GM18520 (cell line): ENCODE results near the gene TMEM116.
"Not testable (repeated sequence)": the region's sequence is repeated elsewhere in the genome, so short reads cannot be mapped to it uniquely, and the experiment has no call there.

Experiments used
- ATAC-seq: cut with Tn5 transposase; IDR thresholded peaks from one replicate; pipeline ENCODE4 v1.9.1; 2021; ENCODE audit not compliant: unreplicated experiment

TMEM116 gene

DNA sequence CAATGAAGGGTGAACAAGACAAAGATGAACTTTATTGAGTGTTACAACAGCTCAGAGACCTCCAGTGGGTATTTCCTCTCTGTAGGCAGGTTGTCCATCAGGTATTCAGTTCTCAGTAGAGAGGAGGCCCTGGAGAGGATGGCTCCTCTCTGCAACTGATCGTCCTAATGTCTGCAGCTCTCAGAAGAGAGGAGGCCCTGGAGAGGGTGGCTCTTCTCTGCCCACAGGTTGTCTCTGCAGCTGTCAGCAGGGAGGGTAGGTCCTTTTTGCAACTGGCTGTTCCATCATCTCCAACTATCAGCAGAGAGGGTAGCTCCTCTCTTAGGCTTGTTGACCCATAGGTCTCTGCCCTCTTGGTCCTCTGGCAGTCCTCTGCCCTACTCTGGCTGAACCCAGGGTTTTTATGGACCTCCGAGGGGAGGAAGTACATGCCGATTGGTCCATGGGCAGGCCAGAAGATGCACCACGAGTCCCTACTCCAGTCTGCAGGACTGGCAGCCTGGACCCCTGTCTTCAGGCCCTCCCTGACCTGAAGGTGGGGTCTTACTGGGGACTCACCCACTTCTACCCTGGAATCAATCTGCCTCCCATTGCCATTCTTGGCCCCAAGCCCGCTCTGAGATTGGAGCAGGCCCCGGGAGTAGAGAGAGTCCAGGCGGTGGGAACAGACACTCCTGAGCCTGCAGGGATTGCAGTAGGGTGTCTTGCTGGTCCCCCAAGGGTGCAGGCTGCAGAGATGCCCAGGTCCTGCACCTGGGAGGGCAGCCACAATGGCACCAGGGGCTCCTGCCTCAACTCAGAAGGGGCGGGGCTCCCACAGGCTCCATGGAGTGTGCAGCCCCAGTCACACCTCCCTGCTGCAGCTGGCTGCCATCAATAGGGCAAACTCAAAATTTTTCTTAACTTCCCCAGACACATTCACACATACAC is 2.3 kb downstream of the TMEM116 start:
- ATAC-seq, result no peak

DNA sequence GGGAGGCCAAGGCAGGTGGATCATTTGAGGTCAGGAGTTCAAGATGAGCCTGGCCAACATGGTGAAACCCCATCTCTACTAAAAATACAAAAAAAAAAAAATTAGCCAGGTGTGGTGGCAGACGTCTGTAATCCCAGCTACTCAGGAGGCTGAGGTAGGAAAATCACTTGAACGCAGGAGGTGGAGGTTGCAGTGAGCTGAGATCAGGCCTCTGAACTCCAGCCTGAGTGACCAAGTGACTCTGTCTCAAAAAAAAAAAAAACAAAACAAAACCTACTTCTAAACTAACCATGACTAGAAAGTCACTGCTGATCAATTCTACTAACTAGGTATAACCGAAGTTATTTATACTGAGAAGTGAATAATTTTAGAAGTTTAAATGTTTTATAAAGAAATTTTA is 3.4 kb downstream of the TMEM116 start:
- ATAC-seq, result not testable (repeated sequence)

- no peak for ATAC-seq
Measured at GRCh38 chr12:112008918-112009317, 4.0 kb downstream of the TMEM116 start.

DNA sequence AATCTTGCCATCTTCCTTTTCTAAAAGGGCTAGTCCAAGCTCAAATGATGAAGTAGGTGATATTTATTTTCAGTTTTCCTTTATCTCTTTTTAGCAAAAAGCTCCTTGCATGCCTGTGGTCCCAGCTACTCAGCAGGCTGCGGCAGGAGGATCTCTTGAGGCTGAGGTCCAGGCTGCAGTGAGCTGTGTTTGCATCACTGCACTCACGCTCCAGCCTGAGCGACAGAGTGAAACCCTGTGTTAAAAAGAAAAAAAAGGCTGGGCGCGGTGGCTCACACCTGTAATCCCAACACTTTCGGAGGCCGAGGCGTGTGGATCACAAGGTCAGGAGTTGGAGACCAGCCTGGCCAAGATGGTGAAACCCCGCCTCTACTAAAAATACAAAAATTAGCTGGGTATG is 5.0 kb downstream of the TMEM116 start:
- no peak for ATAC-seq

DNA sequence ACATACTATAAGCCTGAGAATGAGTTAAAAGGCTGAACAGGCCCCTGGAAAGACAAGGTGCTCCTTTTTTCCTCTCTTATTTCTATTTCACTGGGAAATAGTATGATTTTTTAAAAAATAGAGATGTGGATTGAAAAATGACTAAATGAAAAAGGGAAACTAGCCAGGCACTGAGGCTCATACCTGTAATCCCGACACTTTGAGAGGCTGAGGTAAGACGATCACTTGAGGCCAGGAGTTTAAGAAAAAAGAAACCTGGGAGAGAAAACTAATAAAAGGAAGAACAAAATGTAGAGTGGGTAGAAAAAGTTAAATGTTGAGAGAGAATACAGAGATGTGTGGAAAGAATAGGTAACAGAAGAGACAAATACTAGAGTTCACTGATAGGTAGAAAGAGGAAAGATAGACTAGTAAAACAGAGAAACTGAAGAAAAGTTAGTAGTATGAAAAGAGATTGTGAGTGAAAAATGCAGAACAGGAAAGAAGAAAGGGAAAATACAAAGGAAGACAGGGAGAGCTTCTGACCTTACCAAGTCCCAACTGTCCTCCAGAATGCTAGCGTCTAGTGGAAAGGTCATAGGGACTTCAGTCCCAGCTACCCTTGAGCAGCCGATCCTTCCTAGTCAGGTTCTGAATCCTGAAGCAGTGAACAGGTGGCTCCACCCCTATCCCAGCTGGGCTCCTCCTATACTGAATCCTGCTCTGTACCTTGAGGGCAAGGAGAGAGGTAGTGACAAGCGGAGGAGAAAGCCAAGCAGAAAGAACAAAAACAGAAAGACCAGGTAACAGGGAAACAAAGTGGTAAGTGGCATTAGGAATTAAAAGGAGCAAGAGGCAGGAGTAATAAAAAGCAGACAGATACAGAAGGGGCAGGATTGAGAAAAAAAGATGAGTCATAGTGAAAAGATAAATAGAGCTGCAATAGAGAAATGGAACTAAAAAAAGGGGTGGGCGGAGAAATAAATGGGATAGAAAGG is 7.3 kb downstream of the TMEM116 start:
- no peak for ATAC-seq

- ATAC-seq, result no peak
Measured at GRCh38 chr12:112004041-112004440, 8.9 kb downstream of the TMEM116 start.

GRCh38 chr12:112001576-112001975 is 11.4 kb downstream of the TMEM116 start:
- ATAC-seq, result no peak

DNA sequence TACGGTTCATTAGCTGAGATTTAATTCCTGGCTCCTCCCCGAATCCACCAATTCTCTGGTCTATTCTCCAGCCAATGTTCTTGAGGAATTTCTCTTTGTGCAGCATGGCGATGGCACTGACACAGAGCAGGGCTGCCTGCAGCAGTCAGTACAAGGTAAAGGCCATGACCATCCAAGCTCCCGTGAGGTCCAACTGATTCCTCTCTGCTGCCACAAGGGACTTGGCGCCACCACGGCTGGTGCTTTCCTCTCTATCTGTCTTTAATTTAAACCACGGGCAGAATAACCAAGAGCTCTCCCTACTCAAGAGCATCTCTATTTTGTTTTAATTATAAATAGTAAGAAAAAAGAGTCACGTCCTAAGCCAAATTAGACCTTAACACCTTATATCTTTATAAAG is 12.1 kb downstream of the TMEM116 start:
- ATAC-seq, result no peak

- ATAC-seq, result not testable (repeated sequence)
Measured at GRCh38 chr12:111999129-111999528, 13.8 kb downstream of the TMEM116 start.

DNA sequence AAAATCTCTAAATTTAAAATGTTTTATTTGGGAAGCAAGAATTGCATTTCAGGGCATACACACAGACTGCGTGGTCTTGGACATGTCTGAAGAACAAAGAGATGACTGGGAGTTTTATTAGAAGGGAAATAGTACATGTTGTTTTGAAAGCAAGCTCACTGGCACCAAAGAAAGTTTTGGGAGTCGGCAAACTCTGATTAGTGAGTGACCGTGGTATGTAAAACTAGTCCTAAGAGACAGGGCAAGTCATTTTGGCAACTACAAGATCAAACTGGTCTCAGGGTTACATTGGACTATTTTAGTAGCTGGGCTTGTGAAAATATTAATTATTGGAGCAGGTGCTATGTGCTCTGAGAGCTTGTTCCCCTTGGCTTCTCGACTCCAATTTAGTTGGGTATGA is 14.9 kb downstream of the TMEM116 start:
- ATAC-seq, result no peak

- no peak for ATAC-seq
Measured at GRCh38 chr12:111997300-111997699, 15.7 kb downstream of the TMEM116 start.

DNA sequence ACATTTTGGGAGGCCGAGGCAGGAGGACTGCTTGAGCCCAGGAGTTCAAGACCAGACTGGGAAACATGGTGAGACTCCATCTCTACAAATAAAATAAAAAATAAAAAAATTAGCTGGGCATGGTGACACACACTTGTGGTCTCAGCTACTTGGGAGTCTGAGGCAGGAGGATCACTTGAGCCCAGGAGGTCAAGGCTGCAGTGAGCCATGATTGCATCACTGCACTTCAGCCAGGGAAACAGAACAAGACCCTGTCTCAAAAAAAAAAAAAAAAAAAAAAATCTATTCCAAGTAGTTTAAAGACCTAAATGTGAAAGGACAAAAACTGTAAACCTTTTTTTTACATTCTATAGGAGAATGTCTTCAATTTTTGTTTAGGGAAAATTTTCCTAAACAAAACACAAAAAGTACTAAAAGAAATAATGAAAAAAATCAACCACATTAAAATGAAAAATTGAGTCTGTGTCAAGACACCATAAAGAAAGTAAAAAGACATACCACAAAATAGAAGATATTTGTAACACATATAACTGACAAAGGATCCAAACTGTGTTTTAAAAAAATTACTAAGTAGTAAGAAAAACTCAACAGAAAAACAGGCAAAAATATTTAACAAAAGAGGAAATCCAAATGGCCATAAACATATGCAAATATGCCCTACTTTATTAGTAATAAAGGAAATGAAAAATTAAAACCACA is 17.0 kb downstream of the TMEM116 start:
- ATAC-seq, result no peak

GRCh38 chr12:111994211-111995111 is 18.5 kb downstream of the TMEM116 start:
- ATAC-seq, result not testable (repeated sequence)

DNA sequence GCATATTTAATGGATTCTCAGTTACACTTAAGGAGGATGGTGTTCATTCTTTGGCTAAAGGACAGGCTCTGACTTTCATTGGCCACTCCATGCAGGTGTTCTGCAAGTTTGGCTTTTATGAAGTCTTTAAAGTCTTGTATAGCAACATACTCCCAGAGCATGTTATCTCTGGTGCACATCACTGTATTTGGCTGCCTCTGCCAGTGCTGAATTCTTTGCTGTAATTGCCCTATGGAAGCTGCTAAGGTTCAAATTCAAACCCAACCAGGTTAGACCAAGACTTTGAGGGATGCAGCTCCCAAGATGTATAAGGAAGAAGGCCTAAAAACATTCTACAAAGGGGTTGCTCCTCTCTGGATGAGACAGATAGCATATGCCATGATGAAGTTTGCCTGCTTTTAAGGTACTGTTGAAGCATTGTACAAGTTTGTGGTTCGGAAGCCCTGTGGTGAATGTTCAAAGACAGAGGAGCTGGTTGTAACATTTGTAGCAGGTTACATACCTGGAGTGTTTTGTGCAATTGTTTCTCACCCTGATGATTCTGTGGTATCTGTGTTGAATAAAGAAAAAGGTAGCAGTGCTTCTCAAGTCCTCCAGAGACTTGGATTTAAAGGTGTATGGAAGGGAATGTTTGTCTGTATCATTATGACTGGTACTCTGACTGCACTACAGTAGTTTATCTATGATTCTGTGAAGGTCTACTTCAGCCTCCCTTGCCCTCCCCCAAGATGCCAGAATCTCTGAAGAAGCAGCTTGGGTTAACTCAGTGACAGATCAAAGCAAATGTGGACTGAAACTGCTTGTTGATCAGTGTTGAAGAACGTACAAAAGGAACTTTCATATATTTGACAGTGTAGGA is 19.4 kb downstream of the TMEM116 start:
- no peak for ATAC-seq

GRCh38 chr12:111992464-111992863 is 20.5 kb downstream of the TMEM116 start:
- no peak for ATAC-seq

DNA sequence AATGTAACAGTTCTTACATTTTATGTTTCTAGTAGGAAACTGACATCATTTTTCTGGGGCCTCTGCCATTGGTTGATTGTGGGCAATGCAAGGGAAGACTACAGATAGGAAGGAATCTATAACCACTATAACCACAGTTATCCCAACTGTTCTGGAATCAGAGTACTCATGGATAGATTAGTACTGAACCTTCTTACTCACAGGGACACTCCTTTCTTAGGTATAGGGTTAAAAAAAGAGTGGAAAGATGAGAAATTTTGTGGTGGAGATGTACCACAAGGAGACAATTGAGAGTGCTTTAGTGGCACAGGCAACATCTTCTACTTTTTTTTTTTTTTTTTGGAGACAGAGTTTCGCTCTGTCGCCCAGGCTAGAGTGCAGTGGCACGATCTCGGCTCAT is 21.0 kb downstream of the TMEM116 start:
- no peak for ATAC-seq

GRCh38 chr12:111991535-111991934 is 21.4 kb downstream of the TMEM116 start:
- no peak for ATAC-seq

GRCh38 chr12:111984820-111985219 is 28.1 kb downstream of the TMEM116 start:
- ATAC-seq, result no peak

GRCh38 chr12:111981987-111982386 is 31.0 kb downstream of the TMEM116 start:
- ATAC-seq, result no peak
